ENCODE measurements around the gene LDAH. TPM values are rescaled to one million over a fixed set of nuclear protein-coding genes. Genes with fewer than 3 reads are reported as not detected.

LDAH gene
- 11.0 and 25.0 TPM in 2 replicates for total RNA-seq

DNA sequence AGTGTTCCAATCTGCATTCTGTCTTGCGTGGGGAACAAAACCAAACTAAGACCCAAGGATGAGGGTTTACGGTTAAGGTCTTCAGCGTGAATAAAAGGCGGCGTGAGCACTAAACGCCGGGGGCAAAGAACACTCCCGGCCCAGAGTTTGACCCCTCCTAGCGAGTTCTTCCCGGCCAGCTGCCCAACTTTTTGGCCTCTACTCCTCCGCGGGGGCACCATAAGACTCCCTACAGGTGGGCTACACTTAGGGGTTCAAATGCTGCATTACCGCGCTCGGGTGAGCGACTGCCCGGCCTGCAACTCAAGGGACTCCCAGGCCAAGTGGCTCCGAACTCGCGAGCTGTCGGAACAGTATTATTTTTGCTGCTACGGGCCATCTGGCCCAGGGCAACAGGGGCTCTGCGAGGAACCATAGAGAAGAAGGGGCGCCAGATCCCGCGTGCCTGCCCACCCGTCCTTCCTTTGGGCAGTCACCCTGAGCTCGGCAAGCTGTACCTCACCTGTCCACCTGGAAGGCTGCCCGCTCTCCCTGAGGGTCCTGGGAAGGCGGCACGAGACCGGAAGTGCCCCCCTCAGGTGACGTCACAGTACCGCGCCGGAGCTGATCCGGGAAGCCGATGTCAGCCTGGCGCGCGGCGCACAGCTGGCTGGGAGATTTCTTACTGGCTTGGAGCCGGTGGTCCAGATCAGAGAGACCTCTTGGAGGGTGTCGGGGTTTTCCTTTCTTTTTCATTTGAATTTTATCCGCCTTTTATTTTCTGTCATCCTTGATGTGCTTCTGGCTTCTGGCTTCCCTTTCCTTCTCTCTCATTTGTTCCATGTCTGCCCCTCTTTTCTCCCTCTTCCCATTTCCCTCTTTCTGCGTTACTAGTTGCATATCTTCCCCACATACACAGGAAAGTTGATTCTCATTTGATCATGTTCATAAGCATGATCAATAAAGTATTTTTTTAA is at the start of gene LDAH:
TSS of gene LDAH (minus strand) at position 567 of the 956 bp plus-strand sequence. CDS start 21,638 bp downstream, outside the sequence.
- DNase-seq (ENCODE audit: low read depth), result peak; percentile 88
- TF ChIP-seq, protein P1, sequence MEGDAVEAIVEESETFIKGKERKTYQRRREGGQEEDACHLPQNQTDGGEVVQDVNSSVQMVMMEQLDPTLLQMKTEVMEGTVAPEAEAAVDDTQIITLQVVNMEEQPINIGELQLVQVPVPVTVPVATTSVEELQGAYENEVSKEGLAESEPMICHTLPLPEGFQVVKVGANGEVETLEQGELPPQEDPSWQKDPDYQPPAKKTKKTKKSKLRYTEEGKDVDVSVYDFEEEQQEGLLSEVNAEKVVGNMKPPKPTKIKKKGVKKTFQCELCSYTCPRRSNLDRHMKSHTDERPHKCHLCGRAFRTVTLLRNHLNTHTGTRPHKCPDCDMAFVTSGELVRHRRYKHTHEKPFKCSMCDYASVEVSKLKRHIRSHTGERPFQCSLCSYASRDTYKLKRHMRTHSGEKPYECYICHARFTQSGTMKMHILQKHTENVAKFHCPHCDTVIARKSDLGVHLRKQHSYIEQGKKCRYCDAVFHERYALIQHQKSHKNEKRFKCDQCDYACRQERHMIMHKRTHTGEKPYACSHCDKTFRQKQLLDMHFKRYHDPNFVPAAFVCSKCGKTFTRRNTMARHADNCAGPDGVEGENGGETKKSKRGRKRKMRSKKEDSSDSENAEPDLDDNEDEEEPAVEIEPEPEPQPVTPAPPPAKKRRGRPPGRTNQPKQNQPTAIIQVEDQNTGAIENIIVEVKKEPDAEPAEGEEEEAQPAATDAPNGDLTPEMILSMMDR (IDR thresholded peaks at IDR 0.05; ENCODE audit: insufficient read depth, low read depth, low read length), result no peak
- peak within 1 kb of the TSS; percentile 96 for H3K4me3 ChIP-seq (ENCODE audit: low read depth, low read length)

DNA sequence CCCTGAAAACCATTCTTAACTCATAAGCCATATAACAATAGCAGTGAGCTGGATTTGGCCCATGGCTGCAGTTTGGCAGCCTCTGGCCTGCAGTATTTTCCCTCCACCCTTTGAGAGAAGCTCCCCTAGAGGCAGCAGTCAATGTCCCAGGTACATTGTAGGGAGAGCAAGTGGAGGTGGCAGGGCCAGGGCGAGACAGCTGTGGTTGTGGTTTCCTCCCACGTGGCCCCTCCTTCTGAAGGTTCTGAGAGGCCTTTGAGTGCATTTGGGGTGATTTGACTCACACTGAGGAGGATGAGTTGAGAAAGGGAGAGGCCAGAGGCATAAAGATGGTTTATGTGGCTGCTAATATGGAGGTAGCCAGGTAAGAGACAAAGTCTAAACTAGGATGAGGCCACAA is 45.5 kb upstream of the LDAH start:
- H3K4me3 ChIP-seq (ENCODE audit: low read depth, low read length), result no peak overlapping the region
- DNase-seq (ENCODE audit: low read depth), result no peak
- TF ChIP-seq, protein P1 (IDR thresholded peaks at IDR 0.05; ENCODE audit: insufficient read depth, low read depth, low read length), result no peak

DNA sequence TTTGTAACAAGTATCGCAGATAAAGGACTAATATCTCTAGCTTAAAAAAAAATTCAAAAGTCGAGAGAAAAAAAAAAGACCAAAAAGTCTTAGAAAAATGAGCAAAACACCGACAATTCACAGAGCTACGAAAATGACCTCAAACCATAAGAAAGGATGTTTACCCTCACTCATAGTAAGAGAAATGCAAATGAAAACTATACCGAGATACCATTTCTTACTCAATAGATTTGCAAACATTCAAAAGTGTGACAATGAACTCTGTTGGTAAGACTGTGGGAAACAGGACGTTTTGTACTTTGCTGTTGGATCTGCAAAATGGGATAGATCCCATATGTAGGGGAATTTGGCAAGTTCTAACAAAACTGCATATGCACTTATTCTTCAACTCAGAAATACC is 39.9 kb upstream of the LDAH start:
- DNase-seq (ENCODE audit: low read depth), result no peak
- H3K4me3 ChIP-seq (ENCODE audit: low read depth, low read length), result no peak overlapping the region
- TF ChIP-seq, protein P1 (IDR thresholded peaks at IDR 0.05; ENCODE audit: insufficient read depth, low read depth, low read length), result no peak

DNA sequence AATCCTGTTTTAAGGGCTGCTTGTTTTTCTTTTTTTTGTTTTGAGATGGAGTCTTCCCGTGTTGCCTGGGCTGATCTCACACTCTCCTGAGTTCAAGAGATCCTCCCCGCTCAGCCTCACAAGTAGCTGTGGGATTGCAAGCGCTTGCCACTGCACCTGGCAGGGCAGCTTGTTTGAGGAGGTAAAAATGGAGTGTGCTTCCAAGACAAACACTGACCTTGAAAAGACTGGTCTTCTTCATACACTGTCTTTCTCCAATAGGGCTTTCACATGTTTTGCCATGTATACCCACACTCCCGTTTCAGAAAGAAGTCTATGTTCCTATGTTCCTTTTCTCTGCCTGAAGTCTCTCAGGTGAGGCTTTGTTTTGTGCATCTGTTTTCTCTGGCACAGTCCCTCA is 32.6 kb upstream of the LDAH start:
- TF ChIP-seq, protein P1 (IDR thresholded peaks at IDR 0.05; ENCODE audit: insufficient read depth, low read depth, low read length), result no peak

DNA sequence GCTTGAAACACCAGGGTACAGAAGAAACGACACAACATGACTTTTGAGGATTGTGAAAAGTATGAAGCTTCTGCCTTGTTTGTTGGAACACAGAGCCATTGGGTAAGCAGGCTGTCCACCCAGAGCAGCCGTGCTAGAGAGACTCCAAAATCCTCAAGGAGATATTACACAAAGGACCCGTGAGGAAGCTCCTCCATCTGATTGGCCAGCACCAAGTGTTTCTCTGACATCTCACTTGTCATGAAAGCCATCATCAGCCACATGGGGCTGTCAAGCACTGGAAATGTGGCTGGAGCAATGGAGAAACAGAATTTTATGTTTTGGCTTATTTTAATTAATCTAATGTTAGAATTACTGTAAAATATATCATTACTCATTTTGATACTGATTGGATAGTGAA is 29.8 kb upstream of the LDAH start:
- H3K4me3 ChIP-seq (ENCODE audit: low read depth, low read length), result no peak overlapping the region
- DNase-seq (ENCODE audit: low read depth), result no peak
- TF ChIP-seq, protein P1 (IDR thresholded peaks at IDR 0.05; ENCODE audit: insufficient read depth, low read depth, low read length), result no peak

More for the DNA sequence above, 32.6 kb upstream of the LDAH start:
- DNase-seq (ENCODE audit: low read depth), result no peak
- H3K4me3 ChIP-seq (ENCODE audit: low read depth, low read length), result no peak overlapping the region

DNA sequence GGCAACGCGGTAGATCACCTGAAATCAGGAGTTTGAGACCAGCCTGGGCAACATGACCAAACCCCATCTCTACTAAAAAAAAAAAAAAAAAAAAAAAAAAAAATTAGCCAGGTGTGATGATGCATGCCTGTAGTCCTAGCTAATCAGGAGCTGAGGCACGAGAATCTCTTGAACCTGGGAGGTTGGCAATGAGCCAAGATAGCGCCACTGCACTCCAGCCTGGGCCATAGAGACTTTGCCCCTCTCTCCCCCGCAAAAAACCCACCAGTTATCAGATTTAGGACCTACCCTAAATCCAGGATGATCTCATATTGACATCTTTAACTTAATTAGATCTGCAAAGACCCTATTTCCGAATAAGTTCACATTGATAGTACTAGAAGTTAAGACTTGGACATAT is 29.2 kb upstream of the LDAH start:
- TF ChIP-seq, protein P1 (IDR thresholded peaks at IDR 0.05; ENCODE audit: insufficient read depth, low read depth, low read length), result no peak
- DNase-seq (ENCODE audit: low read depth), result no peak

More for the DNA sequence above, 29.2 kb upstream of the LDAH start:
- H3K4me3 ChIP-seq (ENCODE audit: low read depth, low read length), result no peak overlapping the region

All from fibroblast of villous mesenchyme (primary cell).